Gastrocnemius medialis (tissue), 4 donors: ENCODE data around the gene CORO2B. TPM values are rescaled to one million over a fixed set of nuclear protein-coding genes. Genes with fewer than 3 reads are reported as not detected.

ENCODE experiments used
- ATAC-seq, 2 donors: fragments of 150-250 bp; one replicate each; pipeline ENCODE4 v1.9.1; 2016
- DNase-seq, 2 donors: peaks; one replicate each; pipeline ENCODE4 v3.0.0-alpha.2; 2019
- H3K27ac ChIP-seq, 4 donors: fragments of 200-600 bp; sonication (generic); 1 replicate in 1 of 4; 2 replicates in 3 of 4; pipeline ENCODE4 v1.5.1; 2016 to 2018; ENCODE audit warnings: mild to moderate bottlenecking in 2 of 4, moderate library complexity in 1 of 4
- H3K27me3 ChIP-seq, 3 donors: fragments of 200-600 bp; sonication (generic) in 2 of 3; 1 replicate in 1 of 3; 2 replicates in 2 of 3; pipeline versions ENCODE4 v1.5.1 to v1.6.0; 2016 to 2019; ENCODE audit warnings: mild to moderate bottlenecking in 1 of 3, moderate library complexity in 1 of 3
- H3K36me3 ChIP-seq, 2 donors: fragments of 200-600 bp; sonication (generic) in 1 of 2; one replicate each; pipeline ENCODE4 v1.5.1; 2017 to 2018
- H3K4me1 ChIP-seq, 2 donors: fragments of 200-600 bp; sonication (generic) in 1 of 2; one replicate each; pipeline ENCODE4 v1.5.1; 2016 to 2017; ENCODE audit warnings: mild to moderate bottlenecking in 2 of 2
- H3K4me3 ChIP-seq, 4 donors: fragments of 200-600 bp; sonication (generic) in 3 of 4; 1 replicate in 1 of 4; 2 replicates in 3 of 4; pipeline ENCODE4 v1.5.1; 2016 to 2019; ENCODE audit warnings: mild to moderate bottlenecking in 2 of 4
- H3K9me3 ChIP-seq, 3 donors: fragments of 200-600 bp; sonication (generic) in 2 of 3; 1 replicate in 1 of 3; 2 replicates in 2 of 3; pipeline ENCODE4 v1.5.1; 2016 to 2019
- POLR2A ChIP-seq, 2 donors: fragments of 450-650 bp; IDR thresholded peaks; one replicate each; pipeline ENCODE4 v1.6.1; 2017; ENCODE audit warnings: antibody characterized with exemption in 2 of 2, mild to moderate bottlenecking in 2 of 2, moderate library complexity in 2 of 2
- in situ Hi-C, 4 donors: fragments of 200-750 bp; cut with MboI; loops; one replicate each; pipeline versions ENCODE4 v1.15.0 to v1.8.0; 2017; ENCODE audit warnings: low sequenced_read_pairs in 4 of 4
- intact Hi-C: fragments of 100-400 bp; cut with DNase I; formaldehyde crosslinking; loops from one replicate; pipeline ENCODE4 v1.15.1; 2023; ENCODE audit warnings: low total_unique reads
- total RNA-seq, 4 donors: library from RNA; depleted of rRNA; stranded (reverse); fragments of >200 nt; gene quantifications; one replicate each; pipeline versions ENCODE4 v1.1.0 to v1.2.3, GENCODE V29; 2016
- TF ChIP-seq, protein P1 (sequence below), 5 experiments: fragments of 450-650 bp in 3 of 5; fragments of 200-600 bp in 2 of 5; sonication (generic) in 2 of 5; IDR thresholded peaks in 4 of 5; conservative IDR thresholded peaks in 1 of 5; 1 replicate in 4 of 5; 2 replicates in 1 of 5; pipeline ENCODE4 v1.5.1; 2016 to 2019; ENCODE audit warnings: antibody characterized with exemption in 5 of 5, mild to moderate bottlenecking in 3 of 5, moderate library complexity in 3 of 5

CORO2B gene
- total RNA-seq, 4 donors from 2014 or later = 1.5 to 2.2 (median 1.8) TPM

DNA sequence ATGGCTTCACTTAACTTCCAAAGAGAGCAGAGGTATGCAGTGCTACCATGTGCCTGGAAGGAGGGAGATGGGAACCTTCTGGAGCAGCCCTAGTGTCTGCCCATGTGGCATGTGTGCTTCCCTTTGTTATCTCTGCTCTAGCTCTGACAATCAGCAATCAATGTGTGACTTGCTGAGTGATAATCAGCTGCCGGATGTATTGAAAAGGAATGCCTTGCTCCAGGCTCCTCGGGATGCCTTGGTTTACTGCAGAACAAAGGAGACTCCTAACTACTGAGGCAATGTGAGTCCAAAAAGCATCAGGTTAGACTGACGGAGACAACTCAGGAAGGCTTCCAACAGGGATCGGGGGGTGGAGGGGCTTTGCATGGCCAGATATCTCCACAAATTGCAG, 36.0 kb upstream of the CORO2B start:
- in situ Hi-C loops = loop anchor here in 1 of 4 donors (25.0 kb wide), 1 partner anchor 230 kb away; no protein-coding TSS in a partner anchor
- TF ChIP-seq, protein P1, sequence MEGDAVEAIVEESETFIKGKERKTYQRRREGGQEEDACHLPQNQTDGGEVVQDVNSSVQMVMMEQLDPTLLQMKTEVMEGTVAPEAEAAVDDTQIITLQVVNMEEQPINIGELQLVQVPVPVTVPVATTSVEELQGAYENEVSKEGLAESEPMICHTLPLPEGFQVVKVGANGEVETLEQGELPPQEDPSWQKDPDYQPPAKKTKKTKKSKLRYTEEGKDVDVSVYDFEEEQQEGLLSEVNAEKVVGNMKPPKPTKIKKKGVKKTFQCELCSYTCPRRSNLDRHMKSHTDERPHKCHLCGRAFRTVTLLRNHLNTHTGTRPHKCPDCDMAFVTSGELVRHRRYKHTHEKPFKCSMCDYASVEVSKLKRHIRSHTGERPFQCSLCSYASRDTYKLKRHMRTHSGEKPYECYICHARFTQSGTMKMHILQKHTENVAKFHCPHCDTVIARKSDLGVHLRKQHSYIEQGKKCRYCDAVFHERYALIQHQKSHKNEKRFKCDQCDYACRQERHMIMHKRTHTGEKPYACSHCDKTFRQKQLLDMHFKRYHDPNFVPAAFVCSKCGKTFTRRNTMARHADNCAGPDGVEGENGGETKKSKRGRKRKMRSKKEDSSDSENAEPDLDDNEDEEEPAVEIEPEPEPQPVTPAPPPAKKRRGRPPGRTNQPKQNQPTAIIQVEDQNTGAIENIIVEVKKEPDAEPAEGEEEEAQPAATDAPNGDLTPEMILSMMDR (IDR thresholded peaks at IDR 0.05 in 4 of 5, conservative IDR thresholded peaks at IDR 0.05 in 1 of 5) = no peak
- TF ChIP-seq POLR2A (IDR thresholded peaks at IDR 0.05) = no peak
- no peaks in the 10 kb centered on the region for H3K9me3 ChIP-seq
- intact Hi-C loops = no loop called here
- H3K27ac ChIP-seq = no peak overlapping the region
- peaks cover 0 to 4% of the 10 kb centered on the region in 2 donors for H3K4me1 ChIP-seq
- H3K4me3 ChIP-seq = no peak overlapping the region
- ATAC-seq (peak in 1 of 2 donors; percentile 30), DNase-seq (no peak)
- no peaks in the 10 kb centered on the region for H3K36me3 ChIP-seq
- H3K27me3 ChIP-seq = no peaks in the 10 kb centered on the region

DNA sequence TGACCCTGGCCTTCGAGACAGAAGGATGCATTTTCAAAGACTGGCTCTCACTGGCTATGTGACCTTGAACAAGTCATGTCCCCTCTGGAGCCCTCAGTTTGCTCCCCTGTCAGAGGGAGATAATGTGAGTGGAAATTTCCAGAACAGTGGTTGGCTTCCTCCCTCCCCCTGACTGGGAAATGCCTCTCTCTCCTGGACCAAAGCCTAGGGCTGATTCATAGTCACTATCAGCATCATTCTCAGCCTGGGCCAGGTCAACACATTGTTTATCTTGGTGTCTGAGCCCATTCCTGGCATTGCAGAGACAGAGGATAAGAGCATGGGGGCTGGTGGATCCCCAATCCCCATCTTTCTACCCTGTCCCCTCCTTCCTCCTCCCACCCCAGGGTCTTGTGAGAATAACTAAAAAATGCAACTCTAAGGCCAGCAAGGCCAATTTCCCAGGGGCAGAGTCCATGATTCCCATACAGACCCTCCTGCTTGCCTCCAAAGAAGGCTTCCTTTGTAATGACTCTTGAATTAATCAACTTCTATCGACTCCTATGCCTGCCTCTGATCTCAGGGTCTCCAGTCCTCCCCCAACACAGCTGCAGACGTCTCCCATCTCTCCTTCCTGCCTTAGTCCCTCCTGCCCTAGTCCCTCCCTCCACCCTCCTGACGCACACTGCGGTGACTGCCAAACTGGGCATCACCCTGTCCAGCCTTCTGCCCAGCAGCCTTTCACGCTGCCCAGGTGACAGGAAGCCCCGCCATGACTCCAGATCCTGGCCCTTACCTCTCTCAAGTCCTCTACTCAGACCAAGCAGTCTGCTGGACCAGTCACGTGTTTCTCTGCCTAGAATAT, 35.4 kb upstream of the CORO2B start:
- no peak for TF ChIP-seq POLR2A (IDR thresholded peaks at IDR 0.05)
- TF ChIP-seq, protein P1 (IDR thresholded peaks at IDR 0.05 in 4 of 5, conservative IDR thresholded peaks at IDR 0.05 in 1 of 5) = no peak
- ATAC-seq (peak; percentile 81 to 82), DNase-seq (peak; percentile 19 to 24)
- Histone ChIP-seq H3K27me3 (no peaks in the 10 kb centered on the region), H3K9me3 (no peaks in the 10 kb centered on the region), H3K4me3 (no peak overlapping the region), H3K27ac (no peak overlapping the region), H3K36me3 (no peaks in the 10 kb centered on the region), H3K4me1 (peaks cover 0 to 4% of the 10 kb centered on the region in 2 donors)
- intact Hi-C loops = no loop called here
- in situ Hi-C loops = loop anchor here in 1 of 4 donors (25.0 kb wide), 1 partner anchor 231 kb away; no protein-coding TSS in a partner anchor

DNA sequence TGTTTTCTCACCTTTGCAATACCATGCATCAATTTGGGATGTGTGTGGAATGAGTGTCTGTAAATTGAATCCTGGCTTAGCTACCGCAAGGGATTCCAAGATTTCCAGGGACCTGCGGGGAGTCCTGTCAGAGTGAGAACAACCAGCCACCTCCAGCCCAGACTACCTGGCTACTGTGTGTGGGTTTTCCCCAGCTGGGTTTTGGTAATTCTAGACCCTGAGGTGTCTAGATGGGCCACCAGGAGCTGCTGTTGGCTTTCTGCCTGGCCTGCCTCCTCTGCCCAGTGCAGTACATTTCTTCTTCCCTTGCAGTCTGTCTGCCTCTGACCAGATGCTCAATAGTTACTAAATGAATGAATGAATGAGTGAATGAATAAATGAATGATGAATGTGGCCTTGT, 32.5 kb upstream of the CORO2B start:
- no peak overlapping the region for H3K27ac ChIP-seq
- intact Hi-C loops (no loop called here), in situ Hi-C loops (loop anchor here in 1 of 4 donors (25.0 kb wide), 1 partner anchor 234 kb away; no protein-coding TSS in a partner anchor)
- H3K36me3 ChIP-seq = no peaks in the 10 kb centered on the region
- DNase-seq (no peak), ATAC-seq (no peak)
- H3K27me3 ChIP-seq = no peaks in the 10 kb centered on the region
- no peaks in the 10 kb centered on the region for H3K9me3 ChIP-seq
- peaks cover 0 to 4% of the 10 kb centered on the region in 2 donors for H3K4me1 ChIP-seq
- H3K4me3 ChIP-seq = no peak overlapping the region
- TF ChIP-seq, protein P1 (IDR thresholded peaks at IDR 0.05 in 4 of 5, conservative IDR thresholded peaks at IDR 0.05 in 1 of 5) = no peak
- TF ChIP-seq POLR2A (IDR thresholded peaks at IDR 0.05) = no peak

DNA sequence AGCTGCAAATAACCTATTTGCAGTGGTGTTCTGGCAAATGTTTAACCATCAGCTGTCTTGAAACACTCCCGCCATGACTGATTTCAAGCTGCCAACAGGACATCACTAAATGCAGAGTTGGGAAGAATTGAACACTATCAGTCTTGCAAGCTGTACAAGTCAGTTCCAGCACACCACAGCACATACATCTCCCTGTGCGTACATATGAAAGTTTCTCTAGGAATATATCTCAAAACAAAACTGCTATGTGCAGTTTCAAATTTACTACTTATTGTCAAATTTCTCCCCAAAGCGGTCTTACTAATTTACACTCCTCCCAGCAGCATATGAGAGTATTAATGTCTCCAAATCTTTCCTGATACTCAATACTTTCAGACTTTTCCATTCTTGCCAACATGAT, 30.4 kb upstream of the CORO2B start:
- no peaks in the 10 kb centered on the region for H3K9me3 ChIP-seq
- in situ Hi-C loops (loop anchor here in 1 of 4 donors (25.0 kb wide), 1 partner anchor 236 kb away; no protein-coding TSS in a partner anchor), intact Hi-C loops (no loop called here)
- H3K27me3 ChIP-seq = no peaks in the 10 kb centered on the region
- DNase-seq (no peak), ATAC-seq (no peak)
- H3K36me3 ChIP-seq = no peaks in the 10 kb centered on the region
- TF ChIP-seq, protein P1 (IDR thresholded peaks at IDR 0.05 in 4 of 5, conservative IDR thresholded peaks at IDR 0.05 in 1 of 5) = no peak
- no peak for TF ChIP-seq POLR2A (IDR thresholded peaks at IDR 0.05)
- H3K4me3 ChIP-seq = no peak overlapping the region
- no peak overlapping the region for H3K27ac ChIP-seq
- H3K4me1 ChIP-seq = peaks cover 0 to 4% of the 10 kb centered on the region in 2 donors
